KOPT-K1 (cell line): ENCODE data around the gene DHRS3.
"Not testable (repeated sequence)": the region's sequence is repeated elsewhere in the genome, so short reads cannot be mapped to it uniquely, and the experiment has no call there.

Experiments used
- H3K27ac ChIP-seq: fragments of 200-600 bp; sonication (generic); 2 replicates; pipeline ENCODE4 v1.5.1; 2016; ENCODE audit warnings: antibody characterized with exemption, mild to moderate bottlenecking, low read depth, low read length; ENCODE audit not compliant: poor library complexity, severe bottlenecking
- H3K36me3 ChIP-seq: fragments of 200-600 bp; sonication (generic); 2 replicates; pipeline ENCODE4 v1.5.1; 2017; ENCODE audit warnings: antibody characterized with exemption, mild to moderate bottlenecking, low read length, moderate library complexity; ENCODE audit not compliant: insufficient read depth
- H3K9me3 ChIP-seq: fragments of 200-600 bp; sonication (generic); 2 replicates; pipeline ENCODE4 v1.5.1; 2017; ENCODE audit warnings: antibody characterized with exemption, low read length, mild to moderate bottlenecking; ENCODE audit not compliant: insufficient read depth, poor library complexity, severe bottlenecking

The DHRS3 gene

DNA sequence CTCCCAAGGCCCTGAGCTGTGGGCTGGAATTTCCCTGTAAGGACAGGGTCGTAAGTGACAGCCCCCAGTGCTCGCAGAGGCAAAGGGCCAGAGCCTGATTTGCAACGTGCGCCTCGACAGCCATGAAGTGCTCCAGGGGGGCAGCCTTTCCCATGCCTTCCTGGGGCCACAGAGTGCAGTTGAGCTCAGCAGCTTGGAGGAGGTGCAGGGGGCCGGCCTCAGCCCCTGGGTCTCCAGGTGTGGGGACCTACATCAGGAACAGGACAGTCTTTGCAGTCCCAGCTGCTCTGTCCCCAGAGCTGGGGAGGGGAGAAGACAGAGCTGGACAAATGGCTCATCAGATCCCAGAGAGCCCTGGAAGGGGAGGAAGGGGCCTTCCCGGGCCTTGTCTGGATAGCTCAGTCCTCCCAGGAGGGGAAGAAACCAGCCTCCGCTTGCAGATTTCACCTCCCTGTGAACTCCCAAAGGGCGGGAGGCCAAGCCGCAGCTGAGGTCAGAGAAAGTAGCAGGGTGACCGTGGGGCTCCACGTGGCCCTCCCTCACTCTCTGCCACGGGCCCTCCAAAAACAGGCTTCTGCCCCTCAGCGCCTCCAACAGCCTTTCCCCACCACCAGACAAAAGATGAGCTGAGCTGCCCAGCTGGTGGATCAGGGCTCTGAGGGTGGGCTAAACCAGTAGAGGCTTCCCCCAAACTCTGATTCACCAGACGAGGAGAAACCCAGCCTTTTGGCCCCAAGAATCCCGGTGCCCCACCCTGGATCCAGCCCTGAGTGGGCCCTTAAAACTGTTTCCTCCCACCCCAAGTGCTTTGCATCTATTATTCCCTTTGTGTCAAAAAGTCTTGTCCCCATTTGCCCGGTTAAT is 76.5 kb downstream of the DHRS3 start:
- Histone ChIP-seq H3K27ac (no peak overlapping the region), H3K9me3 (peaks cover 2% of the 10 kb centered on the region), H3K36me3 (no peaks in the 10 kb centered on the region)

DNA sequence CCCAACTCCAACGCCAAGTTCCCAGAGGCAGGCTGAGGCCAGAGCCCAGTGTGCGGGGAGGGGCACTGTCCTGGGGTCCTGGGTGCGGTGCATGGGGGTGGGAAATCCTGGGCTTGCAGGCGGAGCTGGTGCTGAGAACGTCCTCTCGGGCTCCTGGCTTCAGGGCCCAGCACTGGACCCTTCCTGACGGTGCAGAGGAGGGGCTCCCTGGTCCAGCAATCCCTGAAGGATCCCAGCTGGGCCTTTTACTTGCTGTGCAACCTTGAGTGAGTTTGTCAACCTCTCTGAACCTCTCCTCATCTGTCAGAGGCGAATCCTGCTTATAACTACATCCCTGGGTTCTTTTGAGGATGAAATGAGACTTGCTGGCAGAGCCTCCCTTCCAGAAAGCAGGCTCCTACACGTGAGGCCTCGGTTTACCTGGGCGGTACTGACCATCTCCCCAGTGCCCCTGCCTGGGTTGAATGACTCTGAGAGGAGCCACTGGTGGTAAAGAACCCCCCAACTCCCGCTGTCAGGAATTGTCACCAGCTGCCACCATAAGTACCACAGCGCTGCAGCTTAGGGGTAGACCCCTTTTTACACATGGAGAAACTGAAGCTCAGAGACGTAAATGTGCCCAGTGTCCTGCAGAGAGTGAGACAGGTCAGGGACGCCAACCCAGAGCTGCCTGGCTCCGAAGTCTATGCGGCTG is 77.3 kb downstream of the DHRS3 start:
- Histone ChIP-seq H3K36me3 (no peaks in the 10 kb centered on the region), H3K9me3 (peaks cover 8% of the 10 kb centered on the region), H3K27ac (no peak overlapping the region)

DNA sequence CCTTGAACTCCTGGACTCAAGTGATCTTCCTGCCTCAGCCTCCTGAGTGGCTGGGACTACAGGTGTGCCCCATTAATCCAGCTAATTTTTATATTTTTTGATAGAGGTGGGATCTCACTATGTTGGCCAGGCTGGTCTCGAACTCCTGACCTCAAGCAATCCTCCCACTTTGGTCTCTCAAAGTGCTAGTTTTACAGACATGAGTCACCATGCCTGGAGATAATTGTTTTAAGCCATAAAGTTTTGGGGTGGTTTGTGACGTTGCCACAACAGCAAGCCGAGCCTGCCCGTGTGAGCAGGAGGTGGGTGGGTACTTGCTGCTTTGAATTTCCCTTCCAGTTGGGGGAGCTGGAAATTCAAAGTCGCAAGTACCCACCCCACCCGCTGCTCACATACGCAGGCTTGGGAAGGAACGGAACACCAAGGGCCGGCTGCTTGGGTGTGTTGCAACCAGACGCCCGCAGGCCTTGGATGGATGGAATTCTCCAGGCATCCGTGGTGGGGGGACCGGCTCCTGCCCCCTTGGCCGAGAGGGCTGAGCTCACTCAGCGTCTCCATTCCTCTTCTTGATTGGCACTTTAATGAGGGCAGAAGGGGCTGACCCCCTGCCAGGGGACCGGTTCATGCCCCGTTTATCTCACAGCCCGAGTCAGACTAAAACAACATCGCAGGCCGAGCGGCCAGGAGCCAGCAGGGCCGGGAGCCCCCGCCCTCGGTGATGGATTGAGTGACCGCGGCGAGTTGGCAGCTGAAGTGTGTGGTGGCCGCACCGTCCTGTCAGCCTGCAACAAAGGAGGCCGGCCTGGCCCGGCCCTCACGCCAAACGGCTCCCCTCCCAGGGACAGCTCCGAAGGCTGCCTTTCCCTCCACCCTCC is 78.1 kb downstream of the DHRS3 start:
- peaks cover 8% of the 10 kb centered on the region for H3K9me3 ChIP-seq
- no peaks in the 10 kb centered on the region for H3K36me3 ChIP-seq
- H3K27ac ChIP-seq: no peak overlapping the region

DNA sequence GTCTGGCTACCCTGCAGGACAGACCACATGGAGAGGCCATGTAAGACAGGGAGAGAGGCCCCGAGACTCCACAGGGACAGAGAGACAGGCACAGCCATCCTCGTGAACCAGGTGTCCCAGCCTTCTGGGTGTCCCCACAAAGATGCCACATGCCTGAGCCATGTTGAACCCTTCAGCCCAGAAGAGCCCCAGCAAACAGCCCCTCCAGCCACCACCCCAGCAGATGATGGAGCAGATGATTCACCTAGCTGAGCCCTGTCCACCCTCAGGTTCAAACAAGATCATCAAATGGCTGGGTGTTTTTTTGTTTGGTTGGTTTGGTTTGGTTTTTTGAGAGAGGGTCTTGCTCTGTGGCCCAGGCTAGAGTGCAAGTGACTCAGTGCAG is 78.7 kb downstream of the DHRS3 start:
- Histone ChIP-seq H3K36me3 (no peaks in the 10 kb centered on the region), H3K9me3 (peaks cover 8% of the 10 kb centered on the region), H3K27ac (no peak overlapping the region)

DNA sequence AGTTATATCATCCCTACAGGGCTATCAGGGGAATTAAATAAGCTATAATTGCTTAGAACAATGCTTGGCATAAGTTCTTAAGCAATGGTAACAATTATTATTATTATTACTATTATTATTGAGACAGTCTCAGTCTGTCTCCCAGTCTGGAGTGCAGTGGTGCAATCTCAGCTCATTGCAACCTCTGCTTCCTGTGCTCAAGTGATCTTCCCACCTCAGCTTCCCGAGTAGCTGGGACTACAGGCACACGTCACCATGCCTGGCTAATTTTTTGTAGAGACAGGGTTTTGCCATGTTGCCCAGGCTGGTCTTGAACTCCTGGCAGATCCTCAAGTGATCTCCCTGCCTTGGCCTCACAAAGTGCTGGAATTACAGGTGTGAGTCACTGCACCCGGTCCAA is 79.5 kb downstream of the DHRS3 start:
- not testable (repeated sequence) for H3K9me3 ChIP-seq, H3K27ac ChIP-seq, H3K36me3 ChIP-seq

DNA sequence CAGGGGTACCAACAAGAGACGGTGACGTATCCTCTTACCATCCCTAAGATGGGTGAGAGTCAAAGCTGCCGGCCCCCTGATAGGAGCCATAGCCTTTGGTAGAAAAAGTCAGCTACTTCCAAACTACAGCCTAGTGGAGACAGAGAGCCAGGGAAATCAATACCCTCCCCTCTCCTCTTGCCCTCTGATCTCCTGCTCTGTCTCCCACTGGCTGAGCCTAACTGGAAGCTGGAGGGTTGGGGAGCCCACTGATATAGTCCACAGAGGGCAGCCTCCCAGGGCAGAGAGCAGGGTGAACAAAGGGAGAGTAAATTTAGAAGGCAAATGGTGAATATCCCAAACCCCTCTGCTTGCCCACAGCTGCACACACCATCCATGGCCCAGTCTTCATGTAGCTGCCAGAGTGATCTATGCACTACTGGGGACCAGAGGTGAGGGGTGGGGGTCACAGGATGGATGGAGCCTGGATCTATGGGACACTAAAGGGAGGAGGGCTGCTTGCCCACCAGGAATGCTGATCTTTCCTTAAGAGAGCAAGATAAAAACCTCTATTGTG is 80.0 kb downstream of the DHRS3 start:
- no peaks in the 10 kb centered on the region for H3K36me3 ChIP-seq
- H3K9me3 ChIP-seq: peaks cover 8% of the 10 kb centered on the region
- no peak overlapping the region for H3K27ac ChIP-seq

DNA sequence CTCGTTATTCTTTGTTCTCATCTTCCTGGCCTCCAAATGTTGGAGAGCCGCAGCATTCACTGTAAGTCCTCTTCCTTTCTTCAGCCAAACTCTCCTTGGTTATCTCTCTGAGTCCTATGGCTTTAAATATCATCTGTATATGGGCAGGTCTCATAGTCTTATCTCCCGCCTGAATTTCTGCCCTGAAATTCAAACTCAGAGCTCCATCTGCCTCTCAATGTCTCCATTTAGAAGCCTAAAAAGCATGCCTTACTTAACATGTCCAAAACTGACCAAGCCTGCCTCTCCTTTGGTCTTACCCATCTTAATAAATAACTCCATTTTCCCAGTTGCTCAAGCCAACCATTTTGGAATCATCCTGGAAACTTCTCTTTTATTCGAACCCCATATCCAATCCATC is 80.7 kb downstream of the DHRS3 start:
- no peak overlapping the region for H3K27ac ChIP-seq
- H3K9me3 ChIP-seq: peaks cover 8% of the 10 kb centered on the region
- no peaks in the 10 kb centered on the region for H3K36me3 ChIP-seq

DNA sequence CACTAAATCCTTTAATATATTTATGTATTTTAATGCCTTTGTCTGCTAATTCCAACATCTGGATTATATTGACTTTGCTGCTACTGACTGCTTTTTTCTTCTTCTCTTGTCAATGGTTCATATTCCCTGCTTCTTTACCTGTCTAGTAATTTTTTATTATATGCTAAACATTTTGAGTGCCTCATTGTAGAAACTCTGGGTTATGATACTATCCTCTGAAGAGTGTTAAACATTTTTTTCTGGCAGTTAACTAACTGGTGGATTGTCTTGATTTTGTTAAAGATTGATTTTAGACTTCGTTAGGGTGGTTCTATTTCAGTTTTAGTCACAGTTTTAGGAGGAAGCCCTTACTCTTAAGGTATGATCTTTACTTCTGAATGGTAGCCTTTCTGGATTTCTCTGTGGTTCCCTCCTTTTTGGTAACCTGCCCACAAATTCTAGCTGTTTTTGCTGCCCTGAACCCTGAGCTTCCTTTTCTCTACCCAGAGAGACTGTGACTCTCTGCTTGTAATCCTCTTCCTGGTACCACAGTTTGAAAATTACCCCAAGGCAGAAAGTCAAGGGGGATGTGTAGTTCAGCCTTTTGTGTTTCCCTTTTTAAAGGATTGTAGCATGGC is 81.9 kb downstream of the DHRS3 start:
- Histone ChIP-seq H3K27ac (no peak overlapping the region), H3K9me3 (peaks cover 8% of the 10 kb centered on the region), H3K36me3 (no peaks in the 10 kb centered on the region)

DNA sequence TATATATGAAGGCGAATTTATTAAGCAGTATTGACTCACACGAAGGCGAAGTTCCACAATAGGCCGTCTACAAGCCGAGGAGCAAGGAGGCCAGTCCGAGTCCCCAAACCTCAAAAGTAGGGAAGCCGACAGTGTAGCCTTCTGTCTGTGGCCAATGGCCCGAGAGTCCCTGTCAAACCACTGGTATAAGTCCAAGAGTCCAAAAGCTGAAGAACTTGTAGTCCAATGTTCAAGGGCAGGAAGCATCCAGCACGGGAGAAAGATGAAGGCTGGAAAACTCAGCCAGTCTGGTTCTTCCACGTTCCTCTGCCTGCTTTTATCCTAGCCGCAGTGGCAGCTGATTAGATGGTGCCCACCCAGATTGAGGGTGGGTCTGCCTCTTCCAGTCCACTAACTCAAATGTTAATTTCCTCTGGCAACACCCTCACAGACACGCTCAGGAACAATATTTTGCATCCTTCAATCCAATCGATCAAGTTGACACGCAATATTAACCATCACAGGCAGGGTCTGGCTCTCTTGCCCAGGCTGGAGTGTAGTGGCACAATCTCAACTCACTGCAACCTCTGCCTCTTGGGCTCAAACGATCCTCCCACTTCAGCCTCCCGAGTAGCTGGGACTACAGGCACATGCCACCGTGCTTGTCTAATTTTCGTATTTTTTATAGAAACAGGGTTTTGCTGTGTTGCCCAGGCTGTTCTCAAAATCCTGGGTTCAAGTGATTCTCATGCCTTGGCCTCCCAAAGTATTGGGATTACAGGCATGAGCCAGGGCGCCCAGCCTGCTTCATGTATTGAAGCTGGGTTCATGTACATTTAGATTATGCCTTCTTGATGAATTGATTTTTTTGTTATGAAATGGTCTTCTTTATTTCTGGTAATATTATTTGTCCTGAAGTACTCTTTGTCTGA is 85.3 kb downstream of the DHRS3 start:
- peaks cover 8% of the 10 kb centered on the region for H3K9me3 ChIP-seq
- no peaks in the 10 kb centered on the region for H3K36me3 ChIP-seq
- no peak overlapping the region for H3K27ac ChIP-seq

DNA sequence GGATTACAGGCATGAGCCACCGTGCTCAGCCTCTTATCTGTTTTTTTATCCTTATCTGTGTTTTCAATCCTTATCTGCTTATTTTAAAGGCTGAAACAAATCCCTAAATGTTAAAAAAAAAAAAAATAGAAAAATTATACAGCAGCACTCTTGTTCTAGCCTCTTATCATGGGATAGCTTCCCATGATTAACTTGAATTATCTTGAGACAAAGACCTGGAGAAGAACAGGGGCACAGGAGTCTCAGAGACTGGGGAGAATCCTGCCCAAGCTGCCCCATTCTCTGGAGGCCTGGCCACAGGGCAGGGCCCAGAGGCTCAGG is 86.9 kb downstream of the DHRS3 start:
- peaks cover 3% of the 10 kb centered on the region for H3K9me3 ChIP-seq
- no peak overlapping the region for H3K27ac ChIP-seq
- no peaks in the 10 kb centered on the region for H3K36me3 ChIP-seq

DNA sequence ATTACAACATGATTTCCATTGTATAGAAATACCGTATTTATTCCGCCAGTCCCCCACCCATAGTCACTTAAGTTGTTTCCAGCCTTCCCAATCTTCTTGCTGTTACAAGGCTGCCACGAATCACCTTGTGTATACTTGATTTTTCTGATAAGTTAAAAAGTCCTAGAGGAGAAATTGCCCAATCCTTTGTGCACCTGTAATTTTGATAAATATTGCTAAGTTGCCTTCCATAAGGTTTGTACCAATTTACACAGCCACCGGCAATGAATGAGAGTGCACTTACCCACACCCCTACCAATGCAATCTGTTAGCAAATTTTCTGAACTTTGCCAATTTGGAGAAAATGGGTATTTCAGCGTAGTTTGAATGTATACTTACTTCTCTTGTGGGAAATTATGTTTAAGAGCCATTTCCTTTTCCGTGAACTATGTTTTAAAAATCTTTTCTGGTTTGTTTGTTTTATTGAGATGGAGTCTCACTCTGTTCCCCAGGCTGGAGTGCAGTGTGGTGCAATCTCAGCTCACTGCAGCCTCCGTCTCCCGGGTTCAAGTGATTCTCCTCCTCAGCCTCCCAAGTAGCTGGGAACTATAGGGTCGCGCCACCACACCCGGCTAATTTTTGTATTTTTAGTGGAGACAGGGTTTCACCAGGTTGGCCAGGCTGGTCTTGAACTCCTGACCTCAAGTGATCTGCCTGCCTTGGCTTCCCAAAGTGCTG is 87.4 kb downstream of the DHRS3 start:
- H3K9me3 ChIP-seq: no peaks in the 10 kb centered on the region
- H3K36me3 ChIP-seq: no peaks in the 10 kb centered on the region
- H3K27ac ChIP-seq: no peak overlapping the region

DNA sequence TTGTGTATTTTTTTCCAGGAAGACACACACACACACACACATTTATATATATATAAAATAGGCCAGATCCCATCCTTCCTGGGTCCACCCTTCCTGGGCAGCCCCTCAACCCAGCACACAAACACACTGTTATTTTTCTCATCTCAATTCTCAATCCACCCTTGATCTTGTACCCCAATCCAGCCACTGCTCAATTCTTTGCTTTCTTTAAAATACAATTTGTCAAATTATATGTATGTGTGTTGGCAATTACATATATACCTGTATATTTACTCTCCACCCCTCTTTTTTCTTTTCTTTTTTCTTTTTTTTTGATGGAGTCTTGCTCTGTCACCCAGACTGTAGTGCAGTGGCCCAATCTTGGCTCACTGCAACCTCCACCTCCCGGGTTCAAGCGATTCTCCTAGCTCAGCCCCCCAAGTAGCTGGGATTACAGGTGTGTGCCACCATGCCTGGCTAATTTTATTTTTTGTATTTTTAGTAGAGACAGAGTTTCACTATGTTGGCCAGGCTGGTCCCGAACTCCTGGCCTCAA is 88.3 kb downstream of the DHRS3 start:
- Histone ChIP-seq H3K36me3 (no peaks in the 10 kb centered on the region), H3K27ac (no peak overlapping the region), H3K9me3 (no peaks in the 10 kb centered on the region)
